MM.1S (cell line): Measurements from ENCODE around the gene MGAT5.

Experiments
- DNase-seq: peaks from one replicate; pipeline ENCODE4 v3.0.0-alpha.2; 2015
- H2AFZ ChIP-seq: fragments of 300-600 bp; sonication (generic); 2 replicates; pipeline ENCODE4 v1.6.0; 2016; ENCODE audit warnings: antibody characterized with exemption, low read length
- H3F3A ChIP-seq: fragments of 300-600 bp; sonication (generic); 2 replicates; pipeline ENCODE4 v1.6.1; 2016; ENCODE audit warnings: mild to moderate bottlenecking, antibody characterized with exemption, low read length, moderate library complexity, mixed read lengths; ENCODE audit not compliant: insufficient read depth
- H3K27ac ChIP-seq: fragments of 300-600 bp; sonication (generic); 2 replicates; pipeline ENCODE4 v1.5.1; 2016; ENCODE audit warnings: mild to moderate bottlenecking, low read length
- H3K27me3 ChIP-seq: fragments of 300-600 bp; sonication (generic); replicated peaks from 2 replicates; pipeline ENCODE4 v1.6.0; 2016; ENCODE audit warnings: low read length; ENCODE audit not compliant: insufficient read depth
- H3K36me3 ChIP-seq: fragments of 300-600 bp; sonication (generic); replicated peaks from 2 replicates; pipeline ENCODE4 v1.6.1; 2016; ENCODE audit warnings: mild to moderate bottlenecking, low read length, mixed read lengths; ENCODE audit not compliant: insufficient read depth
- H3K4me1 ChIP-seq: fragments of 300-600 bp; sonication (generic); 2 replicates; pipeline ENCODE4 v1.6.1; 2016; ENCODE audit warnings: low read length, mixed read lengths
- H3K4me2 ChIP-seq: fragments of 300-600 bp; sonication (generic); 2 replicates; pipeline ENCODE4 v1.6.0; 2016; ENCODE audit warnings: low read depth, low read length
- H3K4me3 ChIP-seq: fragments of 300-600 bp; sonication (generic); 2 replicates; pipeline ENCODE4 v1.5.1; 2016; ENCODE audit warnings: low read length, mixed read lengths
- H3K79me2 ChIP-seq: fragments of 300-600 bp; sonication (generic); 2 replicates; pipeline ENCODE4 v1.6.1; 2016; ENCODE audit warnings: mixed run types, low read length, mixed read lengths
- H3K9ac ChIP-seq: fragments of 300-600 bp; sonication (generic); 2 replicates; pipeline ENCODE4 v1.6.1; 2016; ENCODE audit warnings: low read length, mixed read lengths
- H3K9me2 ChIP-seq: fragments of 300-600 bp; sonication (generic); replicated peaks from 2 replicates; pipeline ENCODE4 v1.6.1; 2016; ENCODE audit warnings: mild to moderate bottlenecking, low read length, mixed read lengths; ENCODE audit not compliant: insufficient read depth
- H3K9me3 ChIP-seq: fragments of 300-600 bp; sonication (generic); replicated peaks from 2 replicates; pipeline ENCODE4 v1.6.1; 2016; ENCODE audit warnings: mild to moderate bottlenecking, low read length, mixed read lengths; ENCODE audit not compliant: insufficient read depth
- H4K20me1 ChIP-seq: fragments of 300-600 bp; sonication (generic); 2 replicates; pipeline ENCODE4 v1.6.1; 2016; ENCODE audit warnings: mild to moderate bottlenecking, low read length, moderate library complexity, mixed read lengths; ENCODE audit not compliant: insufficient read depth
- CTCF ChIP-seq: fragments of 300-600 bp; sonication (generic); IDR thresholded peaks from 2 replicates; pipeline ENCODE4 v1.5.1; 2016; ENCODE audit warnings: antibody characterized with exemption, low read length, mixed read lengths
- EZH2 ChIP-seq: fragments of 300-600 bp; sonication (generic); optimal IDR thresholded peaks from 2 replicates; pipeline ENCODE3; 2017; ENCODE audit warnings: low read depth, mild to moderate bottlenecking, antibody characterized with exemption, low read length, mixed read lengths
- EZH2phosphoT487 ChIP-seq: fragments of 300-600 bp; sonication (generic); IDR thresholded peaks from 2 replicates; pipeline ENCODE4 v1.6.1; 2018; ENCODE audit warnings: antibody characterized with exemption, low read length

MGAT5 gene

GRCh38 chr2:134232868-134233727 is 20.8 kb upstream of the MGAT5 start:
- no peaks in the 10 kb centered on the region for H4K20me1 ChIP-seq
- peak; percentile 89 for DNase-seq
- no peak overlapping the region for H2AFZ ChIP-seq
- no peaks in the 10 kb centered on the region for H3K9me3 ChIP-seq
- peaks cover 75% of the 10 kb centered on the region for H3K4me1 ChIP-seq
- no peaks in the 10 kb centered on the region for H3K36me3 ChIP-seq
- H3K9ac ChIP-seq, result peak overlapping the region; percentile 28; the same call in 1 of the 2 replicates
- TF ChIP-seq EZH2phosphoT487 (no peak), EZH2 (no peak), CTCF (peak; percentile 17; the same call in 1 of the 2 replicates)
- no peaks in the 10 kb centered on the region for H3K27me3 ChIP-seq
- peak overlapping the region; percentile 81 for H3K27ac ChIP-seq
- no peak overlapping the region for H3K4me3 ChIP-seq
- peak overlapping the region; percentile 58 for H3K4me2 ChIP-seq
- H3F3A ChIP-seq, result peaks cover 27% of the 10 kb centered on the region
- no peaks in the 10 kb centered on the region for H3K9me2 ChIP-seq
- H3K79me2 ChIP-seq, result peaks cover 89% of the 10 kb centered on the region

GRCh38 chr2:134233728-134234136 is 20.1 kb upstream of the MGAT5 start:
- peak; percentile 23 for DNase-seq
- 0 out of 2 replicates have a peak overlapping the region, but pooled peaks have one; percentile 3 for H3K4me3 ChIP-seq

GRCh38 chr2:134234535-134234934 is 19.3 kb upstream of the MGAT5 start:
- Histone ChIP-seq H3K9ac (no peak overlapping the region), H3K79me2 (peaks cover 89% of the 10 kb centered on the region), H3K4me3 (no peak overlapping the region), H3K4me1 (peaks cover 77% of the 10 kb centered on the region), H3K9me3 (no peaks in the 10 kb centered on the region), H3K27me3 (no peaks in the 10 kb centered on the region), H4K20me1 (no peaks in the 10 kb centered on the region; the same call in 1 of the 2 replicates), H3K4me2 (peak overlapping the region; percentile 58; the same call in 1 of the 2 replicates), H3F3A (peaks cover 27% of the 10 kb centered on the region), H2AFZ (no peak overlapping the region), H3K9me2 (no peaks in the 10 kb centered on the region), H3K27ac (peak overlapping the region; percentile 81; the same call in 1 of the 2 replicates), H3K36me3 (no peaks in the 10 kb centered on the region)
- TF ChIP-seq CTCF (no peak), EZH2 (no peak), EZH2phosphoT487 (no peak)
- no peak for DNase-seq

More at GRCh38 chr2:134233728-134234136, 20.1 kb upstream of the MGAT5 start:
- H3K4me2 ChIP-seq, result peak overlapping the region; percentile 58
- peaks cover 89% of the 10 kb centered on the region for H3K79me2 ChIP-seq
- no peak for TF ChIP-seq EZH2
- no peak for TF ChIP-seq CTCF
- no peak for TF ChIP-seq EZH2phosphoT487
- H3K27me3 ChIP-seq, result no peaks in the 10 kb centered on the region
- peaks cover 75% of the 10 kb centered on the region for H3K4me1 ChIP-seq
- H3K9me2 ChIP-seq, result no peaks in the 10 kb centered on the region
- H3K27ac ChIP-seq, result peak overlapping the region; percentile 81
- H3K36me3 ChIP-seq, result no peaks in the 10 kb centered on the region
- no peaks in the 10 kb centered on the region for H3K9me3 ChIP-seq
- no peaks in the 10 kb centered on the region for H4K20me1 ChIP-seq
- H2AFZ ChIP-seq, result no peak overlapping the region
- H3F3A ChIP-seq, result peaks cover 27% of the 10 kb centered on the region
- H3K9ac ChIP-seq, result peak overlapping the region; percentile 28; the same call in 1 of the 2 replicates
